Panc1 (cell line): ENCODE results near the gene NDUFA1. TPM values are rescaled to one million over a fixed set of nuclear protein-coding genes. Genes with fewer than 3 reads are reported as not detected.

Experiments
- ATAC-seq: fragments of 200-7000 bp; cut with Tn5 transposase; 2 replicates; pipeline ENCODE4 v1.9.1; 2020; ENCODE audit warnings: mild to moderate bottlenecking, moderate library complexity
- BruUV-seq: library from RNA; stranded (reverse); fragments of 400-500 nt; replicated peaks from 2 replicates; lab custom pipeline; 2021; lab: Mats Ljungman, UMichigan
- CTCF ChIA-PET: fragments of 300-600 bp; sonication (Branson Sonifier 250); formaldehyde crosslinking; loops from one replicate; lab custom pipeline; 2022; ENCODE audit warnings: antibody characterized with exemption; lab: Charles Lee
- POLR2A ChIA-PET: fragments of 300-600 bp; sonication (Branson Sonifier 250); formaldehyde crosslinking; loops from one replicate; lab custom pipeline; 2022; ENCODE audit warnings: antibody characterized with exemption; lab: Charles Lee
- DNase-seq: peaks from one replicate; pipeline ENCODE4 v3.0.0-alpha.2; 2010; ENCODE audit warnings: low read depth, low spot score
- H3K27ac ChIP-seq: 2 replicates; pipeline ENCODE4 v1.5.1; 2011; ENCODE audit warnings: mild to moderate bottlenecking, low read length, inconsistent platforms
- H3K27me3 ChIP-seq: fragments of 200-500 bp; sonication (Bioruptor generic); 2 replicates; pipeline ENCODE4 v1.6.0; 2014; ENCODE audit warnings: low read length, inconsistent platforms; ENCODE audit not compliant: control insufficient read depth, insufficient read depth
- H3K36me3 ChIP-seq: fragments of 200-500 bp; sonication (Bioruptor generic); 2 replicates; pipeline ENCODE4 v1.5.1; 2014; ENCODE audit warnings: inconsistent platforms, mild to moderate bottlenecking, low read length, moderate library complexity; ENCODE audit not compliant: control insufficient read depth, insufficient read depth
- H3K4me1 ChIP-seq: 2 replicates; pipeline ENCODE4 v1.5.1; 2011; ENCODE audit warnings: inconsistent platforms, mild to moderate bottlenecking, low read length, moderate library complexity; ENCODE audit not compliant: control insufficient read depth, insufficient read depth
- H3K4me3 ChIP-seq, 2 experiments: 2 replicates each; pipeline ENCODE4 v1.5.1; 2011 to 2012; ENCODE audit warnings: low read depth in 2 of 2, low read length in 2 of 2, mild to moderate bottlenecking in 2 of 2, inconsistent platforms in 1 of 2, moderate library complexity in 1 of 2
- H3K9me3 ChIP-seq: fragments of 200-500 bp; sonication (Bioruptor generic); 2 replicates; pipeline ENCODE4 v1.5.1; 2014; ENCODE audit warnings: low read depth, mild to moderate bottlenecking, inconsistent platforms, low read length, moderate library complexity; ENCODE audit not compliant: control insufficient read depth, insufficient read depth
- CTCF ChIP-seq: fragments of 450-650 bp; IDR thresholded peaks from 2 replicates; pipeline ENCODE4 v1.5.1; 2017; ENCODE audit warnings: mild to moderate bottlenecking
- POLR2AphosphoS5 ChIP-seq: IDR thresholded peaks from 2 replicates; pipeline ENCODE4 v1.6.1; 2012; ENCODE audit warnings: mild to moderate bottlenecking, low read depth, low read length, moderate library complexity
- REST ChIP-seq, 2 experiments: IDR thresholded peaks; 2 replicates each; pipeline ENCODE4 v1.6.1; 2011 to 2012; ENCODE audit warnings: low read depth in 2 of 2, control low read depth in 1 of 2, low read length in 1 of 2, mild to moderate bottlenecking in 1 of 2, moderate library complexity in 1 of 2; ENCODE audit not compliant: insufficient read depth in 1 of 2
- SIN3A ChIP-seq: IDR thresholded peaks from 2 replicates; pipeline ENCODE4 v1.6.1; 2012; ENCODE audit warnings: low read depth, mild to moderate bottlenecking, low read length, moderate library complexity, borderline replicate concordance; ENCODE audit not compliant: insufficient read depth
- TCF7L2 ChIP-seq: IDR thresholded peaks from 2 replicates; pipeline ENCODE4 v1.6.1; 2011; ENCODE audit warnings: mild to moderate bottlenecking, low read depth, low read length, inconsistent platforms
- in situ Hi-C: cut with HindIII; loops from 2 replicates; pipeline ENCODE4 v1.10.0; 2016; ENCODE audit warnings: low sequenced_read_pairs, low pct_unique_long_range_greater_than_20kb
- intact Hi-C: fragments of 100-400 bp; cut with micrococcal nuclease; formaldehyde crosslinking; loops from one replicate; pipeline ENCODE4 v1.10.0; 2022; ENCODE audit not compliant: unreplicated experiment
- total RNA-seq: library from RNA; stranded (reverse); gene quantifications from one replicate; pipeline ENCODE4 v1.2.1, GENCODE V29; 2021; ENCODE audit not compliant: unreplicated experiment

NDUFA1 gene
- total RNA-seq, 1 experiment from 2014 or later = 252 TPM

- H3K27me3 ChIP-seq = no peaks in the 10 kb centered on the region
- BruUV-seq = no TSS peak
- in situ Hi-C loops = no loop called here
- ChIA-PET CTCF (interaction anchor here (0.7 kb wide), 1 partner anchor 42 kb away, joined by 3 read pairs; no protein-coding TSS in a partner anchor), POLR2A (interaction anchor here (0.6 to 0.7 kb wide), 3 partner anchors 8 to 9 kb away, joined by 3 read pairs; no protein-coding TSS in a partner anchor)
- no peak overlapping the region for H3K4me3 ChIP-seq
- H3K4me1 ChIP-seq = peaks cover 2% of the 10 kb centered on the region; the same call in 1 of the 2 replicates
- TF ChIP-seq CTCF (no peak), SIN3A (no peak), POLR2AphosphoS5 (no peak), TCF7L2 (no peak), REST (IDR thresholded peaks at IDR 0.05; ENCODE audit: insufficient read depth in 1 of 2, low read depth in 2 of 2, low read length in 1 of 2) (no peak)
- DNase-seq (no peak), ATAC-seq (no peak)
- H3K36me3 ChIP-seq = peaks cover 8% of the 10 kb centered on the region; the same call in 1 of the 2 replicates
- H3K27ac ChIP-seq = no peak overlapping the region
- intact Hi-C loops = no loop called here
- no peaks in the 10 kb centered on the region for H3K9me3 ChIP-seq
Observed at GRCh38 chrX:119878740-119879139, 7.1 kb downstream of the NDUFA1 start.

GRCh38 chrX:119880076-119880475 is 8.4 kb downstream of the NDUFA1 start:
- DNase-seq (no peak), ATAC-seq (no peak)
- Histone ChIP-seq H3K9me3 (no peaks in the 10 kb centered on the region), H3K36me3 (peaks cover 8% of the 10 kb centered on the region; the same call in 1 of the 2 replicates), H3K27me3 (no peaks in the 10 kb centered on the region), H3K27ac (no peak overlapping the region), H3K4me1 (no peaks in the 10 kb centered on the region), H3K4me3 (no peak overlapping the region)
- ChIA-PET CTCF (interaction anchor here (0.6 kb wide), 1 partner anchor 229 kb away, joined by 3 read pairs; no protein-coding TSS in a partner anchor), POLR2A (no interaction called here)
- TF ChIP-seq SIN3A (no peak), POLR2AphosphoS5 (no peak), CTCF (no peak), REST (IDR thresholded peaks at IDR 0.05; ENCODE audit: insufficient read depth in 1 of 2, low read depth in 2 of 2, low read length in 1 of 2) (no peak), TCF7L2 (no peak)
- in situ Hi-C loops = no loop called here
- no TSS peak for BruUV-seq
- intact Hi-C loops = no loop called here
